HUES48 (cell line): ENCODE results near the gene SLC25A6.

Experiments used
- H3K27ac ChIP-seq: one replicate; pipeline ENCODE4 v1.7.0; 2013; ENCODE audit warnings: low read depth, low read length, inconsistent platforms
- H3K27me3 ChIP-seq: 2 replicates; pipeline ENCODE4 v1.6.1; 2013; ENCODE audit warnings: mild to moderate bottlenecking, low read length; ENCODE audit not compliant: control insufficient read depth, insufficient read depth
- H3K36me3 ChIP-seq: 2 replicates; pipeline ENCODE4 v1.6.1; 2013; ENCODE audit warnings: low read length; ENCODE audit not compliant: control insufficient read depth, insufficient read depth
- H3K4me1 ChIP-seq: 2 replicates; pipeline ENCODE4 v1.6.1; 2013; ENCODE audit warnings: mild to moderate bottlenecking, low read length; ENCODE audit not compliant: control insufficient read depth, insufficient read depth
- H3K4me3 ChIP-seq: 2 replicates; pipeline ENCODE4 v1.5.1; 2013; ENCODE audit warnings: mild to moderate bottlenecking, low read depth, low read length
- H3K9ac ChIP-seq: 2 replicates; pipeline ENCODE4 v1.6.1; 2013; ENCODE audit warnings: mild to moderate bottlenecking, low read depth, low read length, moderate library complexity
- H3K9me3 ChIP-seq: 2 replicates; pipeline ENCODE4 v1.6.1; 2013; ENCODE audit warnings: low read length; ENCODE audit not compliant: control insufficient read depth, insufficient read depth

The SLC25A6 gene

GRCh38 chrX:1341545-1342184 is 50.2 kb downstream of the SLC25A6 start:
- no peak overlapping the region for H3K4me3 ChIP-seq
- no peaks in the 10 kb centered on the region for H3K4me1 ChIP-seq
- no peak overlapping the region for H3K9ac ChIP-seq
- H3K9me3 ChIP-seq: no peaks in the 10 kb centered on the region
- H3K36me3 ChIP-seq: no peaks in the 10 kb centered on the region
- no peaks in the 10 kb centered on the region for H3K27me3 ChIP-seq
- no peak overlapping the region for H3K27ac ChIP-seq

- Histone ChIP-seq H3K9ac (no peak overlapping the region), H3K4me1 (no peaks in the 10 kb centered on the region)
Measured at GRCh38 chrX:1336948-1337779, 54.7 kb downstream of the SLC25A6 start.

GRCh38 chrX:1336331-1336943 is 55.5 kb downstream of the SLC25A6 start, which contains the start of gene IL3RA:
Gene IL3RA, plus strand, starts transcription at chrX:1336785. Its CDS starts 4,981 bp downstream, at chrX:1341766.
- H3K27ac ChIP-seq: no peak within 1 kb of the TSS
- no peaks in the 10 kb centered on the region for H3K9me3 ChIP-seq
- H3K27me3 ChIP-seq: no peaks in the 10 kb centered on the region
- H3K4me3 ChIP-seq: no peak within 1 kb of the TSS
- H3K36me3 ChIP-seq: no peaks in the 10 kb centered on the region
- H3K9ac ChIP-seq: no peak within 1 kb of the TSS
- H3K4me1 ChIP-seq: no peaks in the 10 kb centered on the region

More at GRCh38 chrX:1336948-1337779, 54.7 kb downstream of the SLC25A6 start:
- Histone ChIP-seq H3K27me3 (no peaks in the 10 kb centered on the region), H3K27ac (no peak overlapping the region), H3K4me3 (no peak overlapping the region), H3K36me3 (no peaks in the 10 kb centered on the region), H3K9me3 (no peaks in the 10 kb centered on the region)
